GM21367 (cell line): Measurements from ENCODE around the gene LRRK2.
"Not testable (repeated sequence)": the region's sequence is repeated elsewhere in the genome, so short reads cannot be mapped to it uniquely, and the experiment has no call there.

ENCODE experiments used
- ATAC-seq: cut with Tn5 transposase; IDR thresholded peaks from one replicate; pipeline ENCODE4 v1.9.1; 2021; ENCODE audit not compliant: unreplicated experiment

Gene LRRK2

GRCh38 chr12:40312982-40313576 is 88.3 kb downstream of the LRRK2 start:
- no peak for ATAC-seq

GRCh38 chr12:40313928-40314327 is 89.1 kb downstream of the LRRK2 start:
- ATAC-seq: peak; percentile 78

DNA sequence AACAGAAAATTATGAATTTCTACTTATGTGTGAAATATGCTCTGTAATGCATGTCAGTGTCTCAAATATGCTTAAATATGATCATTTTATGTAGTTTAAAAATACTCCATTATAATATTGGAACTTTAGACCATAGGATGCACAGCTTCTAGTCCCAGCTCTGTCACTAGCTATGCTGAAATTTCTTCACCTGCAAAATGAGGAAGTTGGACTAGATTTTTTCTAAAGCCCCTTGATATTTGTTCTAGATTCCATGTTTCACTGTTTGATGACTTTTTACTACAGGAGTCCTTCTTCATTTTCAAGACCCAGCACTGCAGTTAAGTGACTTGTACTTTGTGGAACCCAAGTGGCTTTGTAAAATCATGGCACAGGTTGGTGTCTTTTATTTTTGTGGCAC is 90.1 kb downstream of the LRRK2 start:
- no peak for ATAC-seq

DNA sequence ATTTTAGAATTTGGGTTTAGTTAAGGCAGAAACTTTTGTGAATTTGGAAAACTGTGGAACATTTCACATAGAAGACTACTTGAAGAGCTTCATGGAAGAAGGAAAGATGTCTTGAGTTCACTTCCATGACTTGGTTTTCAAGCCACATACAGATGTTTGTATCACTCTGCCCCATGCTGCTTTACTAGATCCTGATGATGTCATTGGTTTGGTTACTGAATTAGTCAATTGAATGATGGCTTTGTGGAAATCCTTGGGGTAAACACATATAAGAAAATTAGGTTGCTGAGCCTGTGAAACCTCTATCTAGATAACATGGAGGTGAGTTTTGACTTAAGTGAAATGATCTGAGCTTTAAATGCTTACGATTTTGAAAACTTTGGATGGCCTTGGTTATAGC is 90.6 kb downstream of the LRRK2 start:
- ATAC-seq: no peak

DNA sequence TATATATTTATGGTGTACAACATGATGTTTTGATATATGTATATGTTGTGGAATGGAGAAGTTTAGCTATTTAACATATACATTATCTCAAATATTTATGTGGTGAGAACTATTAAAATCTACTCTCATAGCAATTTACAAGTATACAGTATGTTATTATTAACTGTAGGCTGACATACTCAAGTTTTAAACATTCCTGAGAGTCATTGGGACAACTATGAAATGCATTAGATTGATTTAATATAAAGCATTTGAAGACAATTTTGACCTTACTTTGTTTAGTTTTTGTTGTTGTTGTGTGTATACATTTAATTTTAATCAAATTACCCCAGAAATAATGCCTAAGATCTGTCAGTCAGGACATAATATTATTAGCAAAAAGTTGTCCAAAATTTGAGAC is 99.5 kb downstream of the LRRK2 start:
- no peak for ATAC-seq

DNA sequence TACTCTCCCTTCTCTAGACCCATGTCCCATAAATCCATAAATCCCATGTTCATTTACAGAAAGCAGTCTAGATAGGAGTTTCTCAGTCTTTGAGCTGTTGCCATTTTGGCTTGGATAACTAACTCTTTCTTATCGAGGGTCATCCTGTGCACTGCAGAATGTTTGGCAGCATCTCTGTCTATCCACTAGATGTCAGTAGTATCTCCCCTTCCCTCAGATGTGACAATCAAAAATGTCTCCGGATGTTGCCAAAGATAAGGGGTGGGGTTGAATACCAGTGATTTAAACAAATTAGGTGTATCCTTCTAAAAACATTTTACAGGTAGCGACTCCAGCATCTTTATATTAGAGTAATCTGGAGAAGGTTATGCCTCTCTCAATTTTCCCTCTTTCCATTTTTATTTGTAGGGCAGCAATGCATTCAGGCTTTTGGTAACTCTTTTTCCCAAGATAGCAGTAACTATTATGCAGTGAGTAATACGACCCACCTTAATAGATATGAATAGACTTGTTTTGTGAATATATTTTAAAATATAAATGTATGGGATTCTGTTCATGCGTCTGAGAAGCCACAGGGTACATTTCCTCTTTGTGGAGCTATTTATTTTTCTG is 100.7 kb downstream of the LRRK2 start:
- ATAC-seq: peak; percentile 86

DNA sequence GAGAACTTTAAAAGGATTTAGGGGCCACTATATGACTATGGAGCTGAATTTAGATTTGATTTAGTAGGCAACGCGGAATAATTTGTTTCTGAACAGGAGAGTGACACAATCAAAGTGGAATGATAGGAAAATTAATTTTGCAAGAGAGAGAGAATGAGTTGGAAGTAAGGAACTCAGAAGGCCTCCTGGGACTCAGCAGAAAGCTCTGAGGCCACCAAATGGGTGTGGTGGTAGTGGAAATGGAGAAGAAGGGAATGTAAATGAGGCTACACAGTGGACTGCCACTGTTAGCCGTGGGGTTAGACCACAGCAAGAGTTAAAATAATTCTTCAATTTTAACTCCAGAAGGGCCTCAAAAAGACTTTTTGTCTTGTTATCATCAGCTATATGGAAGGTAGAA is 102.7 kb downstream of the LRRK2 start:
- ATAC-seq: no peak

DNA sequence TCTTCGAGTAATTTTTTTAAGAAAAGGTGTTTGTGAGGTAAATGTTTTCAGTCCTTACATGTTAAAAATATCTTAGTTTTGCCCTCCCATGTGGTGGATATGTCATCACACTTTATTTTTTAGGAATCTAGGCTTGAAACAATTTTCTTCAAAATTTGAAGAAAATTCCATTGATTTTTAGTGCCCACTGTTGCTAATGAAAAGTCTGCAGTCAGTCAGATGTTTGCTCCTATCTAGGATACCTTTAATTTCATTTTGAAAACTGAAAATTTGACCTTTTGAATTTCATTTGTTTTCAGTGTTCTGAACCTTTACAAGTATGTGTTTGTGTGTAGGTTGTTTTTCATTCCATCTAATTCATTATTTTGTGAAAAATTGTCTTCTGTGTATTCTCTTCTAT is 105.4 kb downstream of the LRRK2 start:
- ATAC-seq: no peak

GRCh38 chr12:40331886-40332285 is 107.1 kb downstream of the LRRK2 start:
- ATAC-seq: no peak

DNA sequence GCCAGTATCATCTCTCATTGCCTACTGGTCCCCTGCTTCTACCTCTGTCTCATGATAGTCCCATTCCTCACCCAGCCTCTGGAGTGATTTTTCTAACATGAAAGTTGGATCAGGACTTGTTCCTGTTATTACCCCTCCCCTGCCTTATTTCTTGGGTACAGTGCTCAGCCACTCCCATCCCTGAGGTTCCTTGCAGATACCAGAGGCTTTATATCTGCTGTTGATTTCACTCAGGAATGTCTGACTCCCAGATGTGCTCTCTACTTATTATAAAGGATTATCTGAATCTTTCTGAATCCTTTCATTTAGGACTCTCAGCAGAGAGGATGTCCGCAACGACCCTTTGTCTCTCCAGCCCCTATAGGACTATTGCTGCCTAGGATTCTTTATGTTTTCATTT is 111.2 kb downstream of the LRRK2 start:
- no peak for ATAC-seq

DNA sequence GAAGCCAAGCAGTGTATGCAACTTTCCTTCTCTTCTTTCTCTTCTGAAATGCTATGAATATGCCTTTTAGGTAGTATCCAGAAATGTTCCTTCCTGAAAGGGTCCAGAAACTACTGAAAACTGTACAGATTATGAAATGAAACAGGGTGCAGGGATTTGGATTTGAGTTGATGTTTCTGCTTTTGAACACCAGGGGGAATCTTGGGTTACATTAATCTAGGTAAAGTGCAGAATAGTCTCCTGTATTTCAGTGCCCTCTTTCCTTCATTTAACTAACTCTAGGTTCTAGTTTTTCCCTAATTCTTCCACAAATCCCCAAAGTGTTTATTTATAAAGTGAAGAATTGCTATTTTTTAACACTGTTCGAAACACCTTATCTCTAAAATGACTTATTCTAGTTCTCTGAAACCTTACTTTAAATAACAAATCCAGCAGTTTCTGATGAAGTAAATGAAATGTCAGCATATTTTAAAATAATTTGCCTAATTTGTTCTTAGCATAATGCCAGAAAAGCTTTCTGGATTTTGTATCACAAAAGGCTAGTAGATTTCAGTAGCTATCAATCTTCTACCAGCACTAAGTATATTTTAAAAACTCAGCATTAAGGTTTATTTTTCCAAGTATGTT is 111.9 kb downstream of the LRRK2 start:
- ATAC-seq: peak; percentile 81

DNA sequence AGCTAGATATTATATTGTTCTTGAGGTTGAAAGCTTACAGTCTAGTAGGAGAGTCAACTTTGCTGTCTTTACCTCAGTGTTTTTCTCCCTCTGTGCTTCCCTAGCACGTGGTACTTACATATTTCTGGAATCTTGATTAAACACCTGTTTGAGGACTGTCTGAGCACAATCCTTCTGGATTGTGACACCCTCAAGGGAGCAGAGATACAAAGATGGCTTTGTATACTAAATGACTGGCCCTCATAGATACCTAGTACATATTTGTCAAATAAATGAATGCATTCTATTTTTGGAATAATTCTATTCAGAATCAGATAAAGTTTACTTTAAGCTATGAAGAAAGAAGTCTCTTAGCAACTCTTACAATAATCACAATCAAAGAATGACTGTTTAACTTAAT is 113.3 kb downstream of the LRRK2 start:
- no peak for ATAC-seq

GRCh38 chr12:40338621-40339020 is 113.8 kb downstream of the LRRK2 start:
- no peak for ATAC-seq

- no peak for ATAC-seq
Measured at GRCh38 chr12:40342010-40342409, 117.2 kb downstream of the LRRK2 start.

- no peak for ATAC-seq
Measured at GRCh38 chr12:40343124-40343523, 118.3 kb downstream of the LRRK2 start.

DNA sequence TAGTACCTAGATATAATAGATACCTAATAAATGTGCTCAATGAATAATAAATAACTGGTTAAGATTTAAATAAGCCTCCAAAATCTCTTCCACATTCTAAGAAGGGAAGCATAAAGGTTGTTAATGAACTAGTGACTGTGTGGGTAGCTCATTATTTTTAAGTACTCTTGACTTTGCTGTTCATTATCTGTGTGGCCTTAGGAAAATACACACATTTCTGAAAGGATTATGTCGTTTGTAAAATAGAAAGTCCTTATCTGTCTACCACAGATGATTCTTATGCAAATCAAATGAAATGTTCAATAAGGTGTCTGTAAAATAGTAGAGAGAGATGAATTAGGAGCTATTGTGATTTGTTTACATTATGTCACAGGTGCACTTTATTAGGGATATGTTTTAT is 119.5 kb downstream of the LRRK2 start:
- ATAC-seq: no peak

- no peak for ATAC-seq
Measured at GRCh38 chr12:40351976-40352375, 127.2 kb downstream of the LRRK2 start.

DNA sequence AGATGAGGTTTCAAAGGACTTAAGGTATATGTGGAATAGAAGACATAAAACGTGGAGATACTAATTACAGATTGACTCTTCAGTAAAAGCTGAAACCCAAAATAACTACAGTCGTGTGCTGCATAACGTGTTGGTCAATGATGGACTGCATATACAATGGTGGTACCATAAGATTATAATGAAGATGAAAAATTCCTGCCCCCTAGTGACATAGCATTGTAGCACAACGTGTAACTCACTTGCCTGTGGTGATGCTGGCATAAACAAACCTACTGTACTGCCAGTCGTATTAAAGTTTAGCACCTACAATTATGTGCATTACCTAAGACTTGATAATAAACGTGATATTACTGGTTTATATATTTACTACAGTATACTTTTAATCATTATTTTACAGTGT is 150.3 kb downstream of the LRRK2 start:
- peak; percentile 54 for ATAC-seq

DNA sequence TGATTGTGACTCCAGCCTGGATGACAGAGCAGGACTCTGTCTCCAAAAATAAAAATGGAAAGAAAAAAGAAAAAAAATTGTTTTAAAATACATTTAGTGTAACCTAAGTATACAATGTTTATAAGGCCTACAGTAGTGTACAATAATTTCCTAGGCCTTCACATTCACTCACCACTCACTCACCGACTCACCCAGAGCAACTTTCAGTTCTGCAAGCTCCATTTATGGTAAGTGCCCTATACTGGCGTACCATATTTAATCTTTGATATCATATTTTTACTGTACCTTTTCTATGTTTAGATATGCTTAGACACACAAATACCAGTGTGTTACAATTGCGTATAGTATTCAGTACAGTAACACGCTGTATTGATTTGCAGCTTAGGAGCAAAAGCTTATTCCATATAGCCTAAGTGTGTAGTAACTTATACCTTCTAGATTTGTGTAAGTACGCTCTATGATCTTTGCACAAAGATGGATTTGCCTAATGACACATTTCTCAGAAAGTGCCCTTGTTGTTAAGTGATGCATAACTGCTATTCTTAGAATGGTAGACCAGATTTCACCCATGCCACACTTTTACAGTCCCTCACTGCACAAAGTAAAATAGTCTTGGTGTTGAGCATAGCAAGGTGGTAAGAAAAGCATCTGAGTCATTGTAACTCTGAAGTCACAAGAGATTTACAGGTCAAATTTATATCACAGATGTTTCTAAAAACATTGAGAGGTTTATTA is 151.9 kb downstream of the LRRK2 start:
- peak; percentile 46 for ATAC-seq

GRCh38 chr12:40378691-40379090 is 153.9 kb downstream of the LRRK2 start:
- ATAC-seq: no peak

GRCh38 chr12:40382217-40382616 is 157.4 kb downstream of the LRRK2 start:
- no peak for ATAC-seq

- ATAC-seq: not testable (repeated sequence)
Measured at GRCh38 chr12:40387279-40387678, 162.5 kb downstream of the LRRK2 start.
